Type B pancreatic cell (in vitro differentiated cells): Measurements from ENCODE around the gene APLP2. TPM values are rescaled to one million over a fixed set of nuclear protein-coding genes. Genes with fewer than 3 reads are reported as not detected.
"Not testable (repeated sequence)": the region's sequence is repeated elsewhere in the genome, so short reads cannot be mapped to it uniquely, and the experiment has no call there.

Experiments used
- DNase-seq: peaks from one replicate; pipeline ENCODE4 v3.0.0; 2021; ENCODE audit warnings: mixed read lengths; ENCODE audit not compliant: unreplicated experiment; ENCODE audit errors: extremely low spot score
- H3K27ac Mint-ChIP-seq: 2 replicates; pipeline ENCODE4 v1.8.0; 2021; ENCODE audit warnings: mild to moderate bottlenecking, mixed read lengths
- H3K27me3 Mint-ChIP-seq: 2 replicates; pipeline ENCODE4 v1.8.0; 2021; ENCODE audit warnings: mixed read lengths
- H3K36me3 Mint-ChIP-seq: 2 replicates; pipeline ENCODE4 v1.8.0; 2021; ENCODE audit warnings: mixed read lengths
- H3K4me1 Mint-ChIP-seq: one replicate; pipeline ENCODE4 v1.8.0; 2021; ENCODE audit warnings: mixed read lengths; ENCODE audit not compliant: unreplicated experiment
- H3K4me3 Mint-ChIP-seq: 2 replicates; pipeline ENCODE4 v1.8.0; 2021; ENCODE audit warnings: mild to moderate bottlenecking, mixed read lengths
- H3K9me3 Mint-ChIP-seq: 2 replicates; pipeline ENCODE4 v1.8.0; 2021; ENCODE audit warnings: mixed read lengths
- total RNA-seq: library from RNA; stranded (reverse); gene quantifications from 2 replicates; pipeline ENCODE4 v1.2.1, GENCODE V29; 2021; ENCODE audit warnings: low replicate concordance
- TF ChIP-seq, protein P1 (sequence below): fragments of 200-600 bp; sonication (generic); conservative IDR thresholded peaks from 2 replicates; pipeline ENCODE4 v1.5.0; 2021; ENCODE audit warnings: antibody characterized with exemption, mild to moderate bottlenecking

APLP2 gene
- total RNA-seq, 1 donor from 2014 or later = 207 TPM

DNA sequence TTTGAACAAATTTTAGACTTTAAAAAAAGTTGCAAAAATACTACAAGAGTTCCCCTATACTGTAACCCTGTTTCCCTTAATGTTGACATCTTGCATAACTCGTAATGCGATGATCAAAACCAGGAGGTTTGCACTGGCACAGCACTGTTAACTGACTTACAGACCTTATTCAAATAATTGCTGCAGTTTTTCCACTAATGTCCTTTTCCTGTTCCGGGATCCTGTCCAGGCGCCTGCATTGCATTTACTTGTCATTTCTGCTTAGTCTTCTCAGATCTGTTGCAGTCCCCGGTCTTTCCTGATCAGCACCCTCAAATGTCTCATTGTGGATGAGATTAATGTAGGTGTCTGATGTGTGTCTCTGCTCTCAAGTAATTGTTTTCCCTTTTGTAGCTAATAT, 32.0 kb downstream of the APLP2 start:
- H3K36me3 Mint-ChIP-seq = peaks cover 6% of the 10 kb centered on the region
- H3K27ac Mint-ChIP-seq = no peak overlapping the region
- H3K27me3 Mint-ChIP-seq = no peaks in the 10 kb centered on the region
- no peak overlapping the region for H3K4me3 Mint-ChIP-seq
- H3K9me3 Mint-ChIP-seq = no peaks in the 10 kb centered on the region
- TF ChIP-seq, protein P1, sequence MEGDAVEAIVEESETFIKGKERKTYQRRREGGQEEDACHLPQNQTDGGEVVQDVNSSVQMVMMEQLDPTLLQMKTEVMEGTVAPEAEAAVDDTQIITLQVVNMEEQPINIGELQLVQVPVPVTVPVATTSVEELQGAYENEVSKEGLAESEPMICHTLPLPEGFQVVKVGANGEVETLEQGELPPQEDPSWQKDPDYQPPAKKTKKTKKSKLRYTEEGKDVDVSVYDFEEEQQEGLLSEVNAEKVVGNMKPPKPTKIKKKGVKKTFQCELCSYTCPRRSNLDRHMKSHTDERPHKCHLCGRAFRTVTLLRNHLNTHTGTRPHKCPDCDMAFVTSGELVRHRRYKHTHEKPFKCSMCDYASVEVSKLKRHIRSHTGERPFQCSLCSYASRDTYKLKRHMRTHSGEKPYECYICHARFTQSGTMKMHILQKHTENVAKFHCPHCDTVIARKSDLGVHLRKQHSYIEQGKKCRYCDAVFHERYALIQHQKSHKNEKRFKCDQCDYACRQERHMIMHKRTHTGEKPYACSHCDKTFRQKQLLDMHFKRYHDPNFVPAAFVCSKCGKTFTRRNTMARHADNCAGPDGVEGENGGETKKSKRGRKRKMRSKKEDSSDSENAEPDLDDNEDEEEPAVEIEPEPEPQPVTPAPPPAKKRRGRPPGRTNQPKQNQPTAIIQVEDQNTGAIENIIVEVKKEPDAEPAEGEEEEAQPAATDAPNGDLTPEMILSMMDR = no peak
- H3K4me1 Mint-ChIP-seq = peaks cover 45% of the 10 kb centered on the region
- DNase-seq = no peak

DNA sequence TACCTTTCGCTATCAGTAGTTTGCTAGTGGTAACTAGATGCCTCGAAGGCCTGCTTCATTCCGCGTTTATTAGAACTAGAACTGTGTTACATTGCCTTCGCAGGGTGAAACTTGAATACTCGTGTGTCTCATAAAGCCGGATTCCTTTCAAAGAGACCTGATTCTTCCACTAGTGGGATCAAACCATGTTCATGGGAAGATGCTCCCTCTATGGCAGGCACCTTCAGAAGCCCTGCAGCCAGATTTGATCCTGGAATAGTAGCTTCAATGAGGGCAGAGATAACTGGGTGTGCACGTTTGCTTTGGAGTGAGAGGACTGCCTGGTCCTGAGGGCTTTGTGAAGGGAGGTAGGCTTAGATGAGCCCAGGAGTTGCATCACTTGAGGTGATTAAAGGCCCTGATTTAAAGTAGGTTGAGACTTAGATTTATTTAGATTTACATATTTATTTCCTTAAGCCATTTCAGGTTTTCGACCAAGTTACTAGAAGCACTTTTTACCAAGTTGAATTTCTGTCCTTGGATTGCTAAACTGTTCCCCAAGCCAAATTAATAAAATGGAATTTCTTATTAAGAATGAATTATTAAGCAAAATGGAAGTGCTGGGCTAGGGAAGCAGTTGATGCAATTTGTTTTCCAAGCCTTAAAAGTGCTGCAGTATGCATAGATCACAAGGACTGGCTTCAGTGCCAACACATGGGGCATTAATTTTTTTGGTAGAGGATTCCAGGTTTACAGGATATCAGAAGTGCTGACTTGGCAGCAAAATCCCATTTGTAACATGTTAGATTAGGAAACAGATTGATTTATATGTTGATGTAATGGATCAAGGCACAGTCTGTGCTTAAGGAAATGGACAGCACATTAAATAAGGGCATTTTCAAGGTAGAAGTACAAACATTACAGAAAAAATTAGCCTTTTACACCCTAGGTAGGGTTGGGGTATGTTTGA, 32.9 kb downstream of the APLP2 start:
- H3K27me3 Mint-ChIP-seq = no peaks in the 10 kb centered on the region
- H3K36me3 Mint-ChIP-seq = peaks cover 14% of the 10 kb centered on the region
- peak overlapping the region; percentile 6 for H3K4me3 Mint-ChIP-seq
- no peak for DNase-seq
- H3K4me1 Mint-ChIP-seq = peaks cover 40% of the 10 kb centered on the region
- no peaks in the 10 kb centered on the region for H3K9me3 Mint-ChIP-seq
- H3K27ac Mint-ChIP-seq = no peak overlapping the region
- TF ChIP-seq, protein P1 = no peak

DNA sequence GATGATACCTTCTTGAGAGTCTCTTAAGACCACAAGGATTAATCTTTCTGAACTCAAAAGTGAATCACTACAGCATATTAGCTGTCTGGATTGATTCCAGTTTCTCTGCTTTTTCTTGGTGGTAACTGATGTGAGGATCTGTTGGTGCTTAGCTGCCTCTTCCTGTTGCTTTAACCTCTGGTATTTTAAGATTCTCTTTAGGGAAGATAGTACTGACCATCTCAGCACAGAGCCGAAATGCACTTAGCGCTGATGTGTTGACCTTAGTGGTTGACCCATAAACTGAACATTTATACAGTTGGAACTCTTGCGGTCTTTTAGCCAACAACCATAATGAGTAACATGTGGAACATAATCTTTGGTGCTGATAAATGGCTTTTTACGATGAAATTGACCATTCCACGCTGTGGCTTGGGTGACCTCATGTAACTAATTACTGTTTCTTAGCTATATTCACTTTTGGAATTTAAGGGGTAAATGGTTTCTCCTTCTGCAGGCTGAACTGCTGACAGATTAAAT, 33.7 kb downstream of the APLP2 start:
- TF ChIP-seq, protein P1 = no peak
- Mint-ChIP-seq H3K4me1 (peaks cover 40% of the 10 kb centered on the region), H3K27me3 (no peaks in the 10 kb centered on the region), H3K4me3 (peak overlapping the region; percentile 46), H3K36me3 (peaks cover 16% of the 10 kb centered on the region), H3K27ac (peak overlapping the region; percentile 46), H3K9me3 (no peaks in the 10 kb centered on the region)
- no peak for DNase-seq

DNA sequence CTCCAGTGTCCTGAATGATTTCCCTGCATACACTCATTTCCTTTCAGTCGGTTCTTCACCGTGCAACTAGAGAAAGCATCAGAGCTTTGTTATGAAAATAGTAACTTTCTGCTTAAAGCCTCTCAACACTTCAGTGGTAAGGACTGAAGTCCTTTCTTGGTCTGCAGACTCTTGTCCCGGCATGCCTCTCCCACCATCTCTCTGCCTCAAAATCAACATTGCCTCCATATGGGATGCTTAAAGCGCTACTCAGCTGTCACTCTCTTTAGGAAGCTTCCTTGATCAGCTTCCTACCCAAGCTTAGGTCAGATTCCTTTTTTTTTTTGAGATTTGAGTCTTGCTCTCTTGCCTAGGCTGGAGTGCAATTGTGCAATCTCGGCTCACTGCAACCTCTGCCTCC, 36.7 kb downstream of the APLP2 start:
- peaks cover 27% of the 10 kb centered on the region for H3K36me3 Mint-ChIP-seq
- H3K27ac Mint-ChIP-seq = no peak overlapping the region
- H3K4me1 Mint-ChIP-seq = peaks cover 39% of the 10 kb centered on the region
- TF ChIP-seq, protein P1 = no peak
- H3K4me3 Mint-ChIP-seq = no peak overlapping the region
- H3K9me3 Mint-ChIP-seq = no peaks in the 10 kb centered on the region
- DNase-seq = no peak
- no peaks in the 10 kb centered on the region for H3K27me3 Mint-ChIP-seq

DNA sequence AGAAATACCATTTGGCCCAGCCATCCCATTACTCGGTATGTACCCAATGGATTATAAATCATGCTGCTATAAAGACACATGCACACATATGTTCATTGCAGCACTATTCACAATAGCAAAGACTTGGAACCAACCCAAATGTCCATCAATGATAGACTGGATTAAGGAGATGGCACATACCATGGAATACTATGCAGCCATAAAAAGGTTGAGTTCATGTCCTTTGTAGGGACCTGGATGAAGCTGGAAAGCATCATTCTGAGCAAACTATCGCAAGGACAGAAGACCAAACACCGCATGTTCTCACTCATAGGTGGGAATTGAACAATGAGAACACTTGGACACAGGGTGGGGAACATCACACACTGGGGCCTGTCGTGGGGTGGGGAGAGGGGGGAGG, 39.0 kb downstream of the APLP2 start:
- not testable (repeated sequence) for DNase-seq, H3K4me3 Mint-ChIP-seq, H3K27me3 Mint-ChIP-seq, H3K27ac Mint-ChIP-seq, H3K9me3 Mint-ChIP-seq
- Mint-ChIP-seq H3K36me3 (peaks cover 41% of the 10 kb centered on the region), H3K4me1 (peaks cover 22% of the 10 kb centered on the region)

DNA sequence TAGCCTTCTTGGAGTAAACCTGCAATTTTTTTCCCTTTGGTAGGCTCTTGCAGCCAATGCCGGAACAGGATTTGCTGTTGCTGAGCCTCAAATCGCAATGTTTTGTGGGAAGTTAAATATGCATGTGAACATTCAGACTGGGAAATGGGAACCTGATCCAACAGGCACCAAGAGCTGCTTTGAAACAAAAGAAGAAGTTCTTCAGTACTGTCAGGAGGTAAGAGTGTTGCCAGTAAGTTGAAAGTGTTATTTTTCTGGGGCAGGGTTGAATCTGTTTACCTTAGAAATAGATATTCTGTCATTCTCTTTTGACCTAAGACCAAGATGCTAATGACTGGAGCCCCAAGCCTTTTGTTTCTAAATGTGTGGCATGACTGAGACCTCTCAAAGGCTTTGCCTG, 39.7 kb downstream of the APLP2 start:
- TF ChIP-seq, protein P1 = no peak
- no peak overlapping the region for H3K4me3 Mint-ChIP-seq
- H3K36me3 Mint-ChIP-seq = peaks cover 44% of the 10 kb centered on the region
- H3K4me1 Mint-ChIP-seq = peaks cover 21% of the 10 kb centered on the region
- DNase-seq = no peak
- H3K27ac Mint-ChIP-seq = no peak overlapping the region
- H3K27me3 Mint-ChIP-seq = no peaks in the 10 kb centered on the region
- H3K9me3 Mint-ChIP-seq = no peaks in the 10 kb centered on the region
